ENCODE data around the gene OR10D3.
"Not testable (repeated sequence)": the region's sequence is repeated elsewhere in the genome, so short reads cannot be mapped to it uniquely, and the experiment has no call there.

Gene OR10D3, protein sequence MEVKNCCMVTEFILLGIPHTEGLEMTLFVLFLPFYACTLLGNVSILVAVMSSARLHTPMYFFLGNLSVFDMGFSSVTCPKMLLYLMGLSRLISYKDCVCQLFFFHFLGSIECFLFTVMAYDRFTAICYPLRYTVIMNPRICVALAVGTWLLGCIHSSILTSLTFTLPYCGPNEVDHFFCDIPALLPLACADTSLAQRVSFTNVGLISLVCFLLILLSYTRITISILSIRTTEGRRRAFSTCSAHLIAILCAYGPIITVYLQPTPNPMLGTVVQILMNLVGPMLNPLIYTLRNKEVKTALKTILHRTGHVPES

DNA sequence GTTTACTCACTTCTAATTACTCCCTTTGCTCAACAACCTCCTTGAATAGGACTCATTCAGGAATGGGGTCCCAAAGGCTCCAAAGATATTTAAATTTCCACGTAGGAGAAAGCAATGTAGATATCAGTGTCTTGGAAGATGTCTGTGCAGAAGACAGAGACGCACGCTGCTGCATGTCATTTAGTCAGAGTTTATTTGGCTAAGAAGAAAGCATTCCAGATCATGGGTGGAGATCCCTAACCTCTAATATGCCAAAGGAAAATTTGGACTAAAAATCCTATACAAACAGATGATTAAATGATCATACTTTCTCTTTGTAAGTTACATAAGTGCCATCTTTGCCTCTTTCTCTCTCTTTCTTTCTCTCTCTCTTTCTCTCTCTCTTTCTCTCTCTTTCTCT is at the start of gene OR10D3:
TSS of gene OR10D3 (plus strand) at position 278 of the 400 bp plus-strand sequence. CDS start 1,925 bp downstream, outside the sequence.
- Mint-ChIP-seq H3K27me3 (peaks cover 6% of the 10 kb centered on the region), H3K36me3 (ENCODE audit: low read depth) (no peaks in the 10 kb centered on the region), H3K4me1 (no peaks in the 10 kb centered on the region), H3K9me3 (no peaks in the 10 kb centered on the region), H3K4me3 (no peak within 1 kb of the TSS), H3K27ac (no peak within 1 kb of the TSS)
- DNase-seq (no peak), ATAC-seq (no peak)

DNA sequence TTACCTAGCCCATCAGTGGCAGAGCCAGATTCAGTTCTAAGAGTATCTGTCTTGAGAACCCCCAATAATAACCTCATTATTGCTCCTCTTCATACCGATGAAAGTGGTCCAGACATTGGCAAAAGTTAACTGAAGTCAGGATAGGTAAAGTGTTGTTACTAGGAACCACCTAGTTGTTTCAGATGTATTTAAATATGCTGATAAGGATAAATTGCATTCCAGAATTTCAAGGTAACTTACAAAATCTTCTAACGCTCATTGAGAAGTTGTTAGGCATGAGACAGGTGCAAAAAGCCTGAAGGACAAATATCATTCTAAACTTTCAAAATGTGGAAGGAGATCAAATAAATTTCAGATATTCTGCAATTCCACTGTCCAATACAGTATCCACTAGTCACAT is 40.1 kb upstream of the OR10D3 start:
- no peaks in the 10 kb centered on the region for H3K4me1 Mint-ChIP-seq
- peaks cover 6% of the 10 kb centered on the region for H3K9me3 Mint-ChIP-seq
- H3K4me3 Mint-ChIP-seq, result no peak overlapping the region
- no peak overlapping the region for H3K27ac Mint-ChIP-seq
- DNase-seq (no peak), ATAC-seq (no peak)
- no peaks in the 10 kb centered on the region for H3K27me3 Mint-ChIP-seq
- peaks cover 8% of the 10 kb centered on the region for H3K36me3 Mint-ChIP-seq (ENCODE audit: low read depth)

DNA sequence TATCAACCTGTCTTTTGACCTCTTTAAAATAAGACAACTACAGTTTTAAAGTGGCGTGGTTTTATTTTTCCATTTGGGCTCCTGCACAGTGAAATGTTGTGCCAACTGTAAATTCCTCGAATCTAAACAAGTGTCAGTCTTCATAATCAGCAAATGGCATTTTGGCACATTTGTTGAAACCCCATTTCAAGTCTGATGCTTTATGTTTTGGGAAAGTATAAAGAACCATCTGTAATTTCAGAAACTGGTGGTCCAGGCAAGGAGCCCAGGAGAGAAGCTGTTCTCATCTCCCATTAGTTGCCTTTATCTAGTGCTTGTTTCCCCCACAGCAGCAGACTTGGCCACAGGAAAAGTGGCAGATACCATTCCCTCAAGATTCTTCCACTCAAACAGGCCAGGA is 35.2 kb upstream of the OR10D3 start:
- no peaks in the 10 kb centered on the region for H3K9me3 Mint-ChIP-seq
- no peaks in the 10 kb centered on the region for H3K27me3 Mint-ChIP-seq
- DNase-seq (no peak), ATAC-seq (no peak)
- H3K27ac Mint-ChIP-seq, result no peak overlapping the region
- H3K4me3 Mint-ChIP-seq, result no peak overlapping the region
- no peaks in the 10 kb centered on the region for H3K4me1 Mint-ChIP-seq
- no peaks in the 10 kb centered on the region for H3K36me3 Mint-ChIP-seq (ENCODE audit: low read depth)

DNA sequence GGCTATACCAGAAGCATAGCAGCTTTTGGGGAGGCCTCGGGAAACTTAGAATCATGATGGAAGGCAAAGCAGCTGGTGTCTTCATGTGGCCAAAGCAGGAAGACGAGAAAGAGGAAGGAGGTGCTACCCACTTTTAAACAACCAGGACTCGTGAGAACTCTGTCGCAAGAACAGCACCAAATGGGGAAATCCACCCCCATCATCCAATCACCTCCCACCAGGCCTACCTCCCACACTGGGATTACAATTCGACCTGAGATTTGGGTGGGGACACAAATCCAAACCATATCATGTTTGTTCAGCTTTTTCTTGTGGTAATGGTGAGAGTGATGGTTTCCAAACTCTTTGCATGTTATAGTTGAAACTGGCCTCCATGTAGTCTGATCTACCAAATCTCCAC is 32.5 kb upstream of the OR10D3 start:
- no peaks in the 10 kb centered on the region for H3K36me3 Mint-ChIP-seq (ENCODE audit: low read depth)

DNA sequence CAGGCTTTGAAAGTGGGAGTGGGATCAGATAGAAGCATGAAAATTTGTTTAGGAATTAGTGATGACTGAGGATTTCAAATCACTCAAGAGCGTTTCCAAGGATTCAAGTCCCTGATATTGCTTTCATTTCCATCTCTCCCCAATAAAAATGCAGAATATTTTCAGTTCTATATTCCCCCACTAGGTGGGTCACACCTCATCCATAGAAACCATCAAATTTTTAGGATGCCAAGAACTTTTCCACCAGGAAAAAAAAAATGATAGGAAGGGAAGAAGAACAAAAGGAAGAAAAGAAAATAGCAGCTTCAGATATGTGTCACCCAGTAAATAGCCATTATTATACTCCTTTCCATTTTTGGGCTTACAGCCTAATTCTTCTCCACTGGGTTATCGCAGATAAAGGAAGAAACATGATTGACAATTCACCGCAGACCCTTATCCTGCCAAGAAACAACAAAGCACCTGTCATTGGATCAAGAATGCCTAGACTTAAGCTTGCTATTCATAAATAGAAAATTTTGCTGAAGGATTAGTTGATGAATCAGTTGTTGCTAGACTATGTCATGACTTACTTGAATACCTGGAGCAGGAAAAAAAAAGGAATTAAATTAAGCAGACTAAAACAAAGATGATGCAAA is 30.3 kb upstream of the OR10D3 start:
- Mint-ChIP-seq H3K4me3 (no peak overlapping the region), H3K27ac (no peak overlapping the region), H3K4me1 (no peaks in the 10 kb centered on the region), H3K36me3 (ENCODE audit: low read depth) (no peaks in the 10 kb centered on the region), H3K27me3 (no peaks in the 10 kb centered on the region), H3K9me3 (no peaks in the 10 kb centered on the region)
- ATAC-seq (no peak), DNase-seq (no peak)

More for the DNA sequence above, 32.5 kb upstream of the OR10D3 start:
- Mint-ChIP-seq H3K4me3 (no peak overlapping the region), H3K27ac (no peak overlapping the region), H3K4me1 (no peaks in the 10 kb centered on the region), H3K9me3 (no peaks in the 10 kb centered on the region), H3K27me3 (no peaks in the 10 kb centered on the region)
- no peak for ATAC-seq
- DNase-seq, result no peak

DNA sequence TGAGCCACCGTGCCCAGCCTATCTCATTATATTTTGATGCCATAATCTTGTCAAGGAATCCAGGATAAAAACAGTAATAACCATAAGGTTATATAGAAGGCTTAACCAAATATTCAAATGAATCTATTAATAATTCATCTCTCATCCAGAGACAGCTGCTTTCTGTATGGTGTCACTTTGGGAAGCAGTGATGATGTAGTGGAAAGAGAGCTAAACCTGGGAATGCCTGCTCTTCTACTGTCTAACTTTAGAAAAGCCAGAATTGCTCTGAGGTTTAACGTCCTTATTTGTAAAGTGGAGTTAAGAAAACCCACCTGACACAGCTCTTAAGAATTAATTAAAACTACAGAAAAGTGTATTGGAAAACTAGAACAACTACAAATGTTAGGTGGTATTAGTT is 29.3 kb upstream of the OR10D3 start:
- no peaks in the 10 kb centered on the region for H3K36me3 Mint-ChIP-seq (ENCODE audit: low read depth)
- no peak for ATAC-seq
- no peak overlapping the region for H3K27ac Mint-ChIP-seq
- peaks cover 2% of the 10 kb centered on the region for H3K27me3 Mint-ChIP-seq
- H3K4me1 Mint-ChIP-seq, result no peaks in the 10 kb centered on the region
- H3K9me3 Mint-ChIP-seq, result no peaks in the 10 kb centered on the region
- no peak overlapping the region for H3K4me3 Mint-ChIP-seq
- no peak for DNase-seq

DNA sequence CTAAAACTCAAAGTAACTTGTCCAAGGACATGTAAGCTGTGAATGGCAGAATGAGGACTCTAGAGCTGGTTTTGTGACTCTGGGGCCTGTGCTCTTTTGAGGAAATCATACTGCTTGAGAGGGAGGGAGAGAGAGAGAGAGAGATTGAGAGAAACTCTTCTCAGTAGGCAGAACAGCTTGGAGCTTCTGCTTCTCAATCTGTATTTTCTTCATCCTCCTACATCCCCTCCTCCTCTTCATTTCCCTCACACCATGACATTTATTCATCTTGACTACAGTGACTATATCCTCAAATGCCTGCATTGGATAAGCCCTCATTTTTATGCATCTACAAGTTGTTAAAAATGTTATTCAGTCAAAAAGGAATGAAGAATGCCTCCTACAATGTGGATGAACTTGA is 23.7 kb upstream of the OR10D3 start:
- ATAC-seq (no peak), DNase-seq (no peak)
- no peaks in the 10 kb centered on the region for H3K36me3 Mint-ChIP-seq (ENCODE audit: low read depth)
- peaks cover 10% of the 10 kb centered on the region for H3K27me3 Mint-ChIP-seq
- no peak overlapping the region for H3K4me3 Mint-ChIP-seq
- H3K27ac Mint-ChIP-seq, result no peak overlapping the region
- no peaks in the 10 kb centered on the region for H3K4me1 Mint-ChIP-seq
- no peaks in the 10 kb centered on the region for H3K9me3 Mint-ChIP-seq

DNA sequence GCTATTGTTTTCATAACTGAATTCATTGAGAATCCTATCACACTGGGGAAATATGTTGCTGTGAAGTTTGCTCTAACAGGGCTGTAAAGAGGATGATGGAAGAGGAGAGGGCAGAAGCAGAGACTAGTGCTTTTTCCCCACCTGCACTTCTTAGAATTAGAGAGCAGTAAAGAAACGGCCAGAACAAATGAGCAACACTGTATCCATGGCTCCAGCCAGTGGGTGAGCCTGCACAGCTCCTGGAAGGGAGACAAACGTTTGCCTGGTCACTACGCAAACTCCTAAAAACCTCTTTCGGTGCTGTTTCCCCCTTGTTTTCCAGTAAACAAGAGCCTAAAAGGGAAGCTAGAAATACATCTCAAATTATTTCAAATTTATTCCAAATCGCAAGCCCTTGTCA is 22.2 kb upstream of the OR10D3 start:
- Mint-ChIP-seq H3K27ac (no peak overlapping the region), H3K9me3 (no peaks in the 10 kb centered on the region), H3K27me3 (peaks cover 12% of the 10 kb centered on the region), H3K4me3 (no peak overlapping the region), H3K36me3 (ENCODE audit: low read depth) (no peaks in the 10 kb centered on the region), H3K4me1 (no peaks in the 10 kb centered on the region)
- DNase-seq (no peak), ATAC-seq (no peak)

DNA sequence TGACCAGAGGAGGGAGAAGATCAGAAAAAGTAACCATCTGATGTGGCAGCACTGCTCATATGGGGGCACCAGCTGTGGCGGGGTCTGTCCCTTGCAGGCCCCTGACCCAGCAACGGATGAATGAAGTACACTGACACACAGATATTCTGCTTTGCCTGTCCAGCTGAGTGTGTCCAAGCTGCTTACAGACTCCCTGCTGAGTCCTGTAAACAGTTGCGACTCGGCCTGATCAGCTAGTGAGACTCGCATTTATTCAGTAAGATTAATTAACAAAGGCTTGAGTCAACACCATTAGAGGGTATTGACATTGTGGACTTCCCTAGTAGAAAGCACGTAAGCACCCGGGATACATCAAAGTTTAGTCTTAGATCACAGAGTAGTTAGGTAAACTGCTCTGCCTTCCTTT is 15.3 kb upstream of the OR10D3 start:
- Mint-ChIP-seq H3K27ac (no peak overlapping the region), H3K9me3 (no peaks in the 10 kb centered on the region), H3K4me3 (no peak overlapping the region), H3K4me1 (no peaks in the 10 kb centered on the region), H3K27me3 (peaks cover 14% of the 10 kb centered on the region), H3K36me3 (ENCODE audit: low read depth) (no peaks in the 10 kb centered on the region)
- ATAC-seq, result no peak
- no peak for DNase-seq

DNA sequence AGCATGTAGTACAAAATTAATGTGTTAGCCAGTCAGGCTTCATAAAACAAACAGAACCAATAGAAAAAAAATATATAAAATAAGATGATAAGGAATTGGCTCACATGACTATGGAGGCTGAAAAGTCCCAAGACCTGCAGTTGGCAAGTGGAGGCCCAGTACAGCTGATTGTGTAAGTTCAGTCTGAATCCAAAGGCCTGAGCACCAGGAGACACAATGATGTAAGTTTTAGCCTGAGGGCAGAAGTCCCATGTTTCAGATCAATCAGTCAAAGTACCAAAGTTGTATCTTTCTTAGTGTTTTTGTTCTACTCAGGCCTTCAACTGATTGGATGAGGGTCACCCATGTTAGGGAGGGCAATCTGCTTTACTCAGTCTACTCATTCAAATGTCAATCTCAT is 14.3 kb upstream of the OR10D3 start:
- Mint-ChIP-seq H3K4me3 (no peak overlapping the region), H3K36me3 (ENCODE audit: low read depth) (no peaks in the 10 kb centered on the region), H3K27me3 (peaks cover 14% of the 10 kb centered on the region), H3K4me1 (no peaks in the 10 kb centered on the region), H3K27ac (no peak overlapping the region), H3K9me3 (no peaks in the 10 kb centered on the region)
- DNase-seq, result no peak
- no peak for ATAC-seq

DNA sequence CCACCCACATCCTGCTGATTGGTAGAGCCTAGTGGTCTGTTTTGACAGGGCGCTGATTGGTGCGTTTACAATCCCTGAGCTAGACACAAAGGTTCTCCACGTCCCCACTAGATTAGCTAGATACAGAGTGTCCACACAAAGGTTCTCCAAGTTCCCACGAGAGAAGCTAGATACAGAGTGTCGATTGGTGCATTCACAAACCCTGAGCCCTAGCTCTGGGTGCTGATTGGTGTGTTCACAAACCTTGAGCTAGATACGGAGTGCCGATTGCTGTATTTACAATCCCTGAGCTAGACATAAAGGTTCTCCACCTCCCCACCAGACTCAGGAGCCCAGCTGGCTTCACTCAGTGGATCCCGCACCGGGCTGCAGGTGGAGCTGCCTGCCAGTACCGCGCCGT is 12.8 kb upstream of the OR10D3 start:
- H3K27me3 Mint-ChIP-seq, result peaks cover 10% of the 10 kb centered on the region
- H3K27ac Mint-ChIP-seq; H3K4me1 Mint-ChIP-seq; DNase-seq; ATAC-seq; H3K9me3 Mint-ChIP-seq; H3K36me3 Mint-ChIP-seq (ENCODE audit: low read depth); H3K4me3 Mint-ChIP-seq: not testable (repeated sequence)

DNA sequence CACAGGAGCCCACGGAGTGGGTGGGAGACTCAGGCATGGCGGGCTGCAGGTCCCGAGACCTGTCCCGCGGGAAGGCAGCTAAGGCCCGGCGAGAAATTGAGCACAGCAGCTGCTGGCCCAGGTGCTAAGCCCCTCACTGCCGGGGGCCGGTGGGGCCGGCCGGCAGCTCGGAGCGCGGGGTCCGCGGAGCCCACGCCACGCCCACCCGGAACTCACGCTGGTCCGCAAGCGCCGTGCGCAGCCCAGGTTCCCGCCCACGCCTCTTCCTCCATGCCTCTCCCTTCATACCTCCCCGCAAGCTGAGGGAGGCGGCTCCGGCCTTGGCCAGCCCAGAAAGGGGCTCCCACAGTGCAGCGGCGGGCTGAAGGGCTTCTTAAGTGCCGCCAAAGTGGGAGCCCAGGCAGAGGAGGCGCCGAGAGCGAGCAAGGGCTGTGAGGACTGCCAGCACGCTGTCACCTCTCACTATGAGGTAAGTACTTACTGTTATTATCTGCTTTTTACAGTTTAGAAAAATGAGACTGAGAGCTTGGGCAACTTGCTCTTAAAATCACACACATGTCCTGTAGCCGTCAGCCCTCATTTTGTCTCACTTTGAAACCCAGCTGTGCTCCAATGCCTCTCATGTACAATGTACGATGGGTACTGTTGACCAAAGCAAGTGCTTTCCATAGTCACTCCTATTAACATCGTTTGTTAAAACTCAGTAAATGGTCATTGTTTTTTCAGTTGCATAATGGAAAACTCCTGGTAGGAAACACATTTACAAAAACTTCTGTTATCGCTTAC is 12.2 kb upstream of the OR10D3 start:
- no peak overlapping the region for H3K27ac Mint-ChIP-seq
- DNase-seq, result no peak
- peaks cover 12% of the 10 kb centered on the region for H3K27me3 Mint-ChIP-seq
- H3K4me1 Mint-ChIP-seq, result no peaks in the 10 kb centered on the region
- no peaks in the 10 kb centered on the region for H3K36me3 Mint-ChIP-seq (ENCODE audit: low read depth)
- H3K9me3 Mint-ChIP-seq, result no peaks in the 10 kb centered on the region
- ATAC-seq, result no peak
- H3K4me3 Mint-ChIP-seq, result no peak overlapping the region

DNA sequence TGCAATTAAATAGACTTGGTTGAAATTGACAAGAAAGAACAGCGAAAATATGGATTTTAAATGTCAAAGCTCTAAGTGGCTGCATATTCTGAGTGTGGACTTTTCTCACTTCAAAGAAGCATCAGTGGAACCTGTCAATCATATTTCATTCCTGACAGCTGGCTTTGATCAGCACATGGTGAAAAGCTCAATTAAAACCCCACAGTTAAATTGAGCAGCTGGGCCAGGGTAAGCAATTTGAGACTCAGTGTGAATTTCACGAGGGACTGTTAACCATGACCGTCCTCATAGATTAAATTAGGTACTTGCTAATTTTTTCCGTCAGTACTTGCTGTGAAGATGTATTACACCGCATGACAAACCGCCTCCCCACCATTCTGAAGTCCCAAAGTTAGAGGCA is 11.0 kb upstream of the OR10D3 start:
- Mint-ChIP-seq H3K9me3 (no peaks in the 10 kb centered on the region), H3K27me3 (peaks cover 9% of the 10 kb centered on the region), H3K4me3 (no peak overlapping the region), H3K4me1 (no peaks in the 10 kb centered on the region), H3K36me3 (ENCODE audit: low read depth) (no peaks in the 10 kb centered on the region), H3K27ac (no peak overlapping the region)
- DNase-seq (no peak), ATAC-seq (no peak)

DNA sequence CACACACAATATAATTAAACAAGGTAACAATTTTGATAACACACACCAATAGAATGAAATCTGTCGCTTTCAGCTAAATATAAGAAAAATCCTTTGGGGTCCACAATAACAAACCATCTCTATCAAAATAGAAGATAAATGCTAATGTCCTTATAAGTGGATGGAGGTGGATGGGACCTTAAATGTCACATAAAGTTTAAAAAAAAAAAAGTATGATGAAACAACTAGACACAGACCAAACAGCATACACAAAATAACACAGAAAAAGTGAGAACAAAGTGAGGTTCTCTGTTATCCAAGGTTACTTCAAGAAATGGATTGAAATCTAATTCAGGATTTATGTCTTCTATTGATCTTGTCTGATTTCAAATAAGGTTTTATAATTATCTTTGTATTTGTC is 10.5 kb upstream of the OR10D3 start:
- ATAC-seq (no peak), DNase-seq (no peak)
- Mint-ChIP-seq H3K27me3 (peaks cover 4% of the 10 kb centered on the region), H3K4me3 (no peak overlapping the region), H3K9me3 (no peaks in the 10 kb centered on the region), H3K27ac (no peak overlapping the region), H3K4me1 (no peaks in the 10 kb centered on the region), H3K36me3 (ENCODE audit: low read depth) (no peaks in the 10 kb centered on the region)

DNA sequence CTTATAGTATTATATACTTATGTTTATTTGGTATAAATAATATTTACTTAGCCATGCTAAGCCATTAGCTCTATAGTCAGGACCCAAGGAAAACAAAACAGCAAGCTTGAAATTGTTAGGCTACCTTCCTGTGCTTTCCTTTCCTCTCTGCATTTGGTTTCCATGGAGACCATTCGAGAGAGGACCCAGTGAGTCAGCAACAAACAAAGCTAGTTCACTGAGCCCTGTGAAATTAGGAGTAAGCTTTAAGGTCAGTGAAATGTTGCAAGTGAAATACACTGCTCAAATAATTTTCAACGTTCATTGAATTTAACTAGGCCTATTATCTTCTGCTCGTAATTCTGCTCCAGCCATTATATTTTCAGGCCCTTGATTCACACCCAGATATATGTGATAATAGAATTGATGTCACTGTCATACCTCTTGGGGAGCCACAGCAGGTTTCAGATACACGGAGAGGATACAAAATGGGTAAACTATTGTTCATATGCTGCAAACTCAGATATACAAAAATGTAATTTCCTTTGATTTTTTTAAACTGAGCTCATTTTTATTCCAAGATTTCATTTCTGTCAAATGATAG is 9.1 kb upstream of the OR10D3 start:
- no peak for DNase-seq
- no peak overlapping the region for H3K27ac Mint-ChIP-seq
- no peaks in the 10 kb centered on the region for H3K9me3 Mint-ChIP-seq
- no peaks in the 10 kb centered on the region for H3K36me3 Mint-ChIP-seq (ENCODE audit: low read depth)
- H3K4me1 Mint-ChIP-seq, result no peaks in the 10 kb centered on the region
- peaks cover 3% of the 10 kb centered on the region for H3K27me3 Mint-ChIP-seq
- ATAC-seq, result no peak
- no peak overlapping the region for H3K4me3 Mint-ChIP-seq
